Chondrocyte (in vitro differentiated cells): Measurements from ENCODE around the gene PCID2. TPM values are rescaled to one million over a fixed set of nuclear protein-coding genes. Genes with fewer than 3 reads are reported as not detected.

ENCODE experiments used
- DNase-seq: peaks from one replicate; pipeline ENCODE4 v3.0.0; 2021; ENCODE audit warnings: mixed read lengths, low spot score
- H3K27ac Mint-ChIP-seq: one replicate; pipeline ENCODE4 v1.8.0; 2021; ENCODE audit warnings: mild to moderate bottlenecking, moderate library complexity, mixed read lengths; ENCODE audit not compliant: unreplicated experiment
- H3K27me3 Mint-ChIP-seq: 2 replicates; pipeline ENCODE4 v1.8.0; 2021; ENCODE audit warnings: low read depth, mixed read lengths
- H3K36me3 Mint-ChIP-seq: 2 replicates; pipeline ENCODE4 v1.8.0; 2021; ENCODE audit warnings: low read depth, mixed read lengths
- H3K4me1 Mint-ChIP-seq: 2 replicates; pipeline ENCODE4 v1.8.0; 2021; ENCODE audit warnings: low read depth, mild to moderate bottlenecking, mixed read lengths
- H3K4me3 Mint-ChIP-seq: one replicate; pipeline ENCODE4 v1.8.0; 2021; ENCODE audit warnings: mild to moderate bottlenecking, moderate library complexity, mixed read lengths; ENCODE audit not compliant: unreplicated experiment
- H3K9me3 Mint-ChIP-seq: 2 replicates; pipeline ENCODE4 v1.8.0; 2021; ENCODE audit warnings: low read depth, mixed read lengths
- CTCF ChIP-seq: fragments of 200-600 bp; sonication (generic); IDR thresholded peaks from 2 replicates; pipeline ENCODE4 v1.5.0; 2021; ENCODE audit warnings: antibody characterized with exemption, mild to moderate bottlenecking, moderate library complexity
- total RNA-seq: library from RNA; stranded (reverse); gene quantifications from 3 replicates; pipeline ENCODE4 v1.2.1, GENCODE V29; 2021

The PCID2 gene
- total RNA-seq, 1 donor from 2014 or later = 32.9 TPM

- Mint-ChIP-seq H3K4me1 (peaks cover 41% of the 10 kb centered on the region), H3K36me3 (peaks cover 24% of the 10 kb centered on the region), H3K9me3 (no peaks in the 10 kb centered on the region), H3K27ac (peak overlapping the region; percentile 79), H3K4me3 (no peak overlapping the region), H3K27me3 (no peaks in the 10 kb centered on the region)
- no peak for TF ChIP-seq CTCF
- no peak for DNase-seq
Observed at GRCh38 chr13:113179374-113180230, 28.9 kb downstream of the PCID2 start.

GRCh38 chr13:113178896-113179167 is 29.6 kb downstream of the PCID2 start:
- H3K4me3 Mint-ChIP-seq = no peak overlapping the region
- TF ChIP-seq CTCF = no peak
- H3K27ac Mint-ChIP-seq = peak overlapping the region; percentile 79
- no peaks in the 10 kb centered on the region for H3K9me3 Mint-ChIP-seq
- H3K27me3 Mint-ChIP-seq = no peaks in the 10 kb centered on the region
- no peak for DNase-seq
- H3K4me1 Mint-ChIP-seq = peaks cover 41% of the 10 kb centered on the region
- H3K36me3 Mint-ChIP-seq = peaks cover 24% of the 10 kb centered on the region

- Mint-ChIP-seq H3K27ac (peak overlapping the region; percentile 79), H3K36me3 (peaks cover 22% of the 10 kb centered on the region)
- no peak for DNase-seq
Observed at GRCh38 chr13:113178070-113178895, 30.2 kb downstream of the PCID2 start.

GRCh38 chr13:113176822-113177221 is 31.6 kb downstream of the PCID2 start:
- DNase-seq = no peak
- Mint-ChIP-seq H3K9me3 (no peaks in the 10 kb centered on the region), H3K36me3 (peaks cover 17% of the 10 kb centered on the region), H3K4me1 (peaks cover 33% of the 10 kb centered on the region), H3K4me3 (no peak overlapping the region), H3K27ac (no peak overlapping the region), H3K27me3 (no peaks in the 10 kb centered on the region)
- TF ChIP-seq CTCF = no peak

More at GRCh38 chr13:113178070-113178895, 30.2 kb downstream of the PCID2 start:
- H3K9me3 Mint-ChIP-seq = no peaks in the 10 kb centered on the region
- peak overlapping the region; percentile 17 for H3K4me3 Mint-ChIP-seq
- H3K4me1 Mint-ChIP-seq = peaks cover 37% of the 10 kb centered on the region
- no peak for TF ChIP-seq CTCF
- no peaks in the 10 kb centered on the region for H3K27me3 Mint-ChIP-seq

- Mint-ChIP-seq H3K4me3 (no peak overlapping the region), H3K27ac (no peak overlapping the region), H3K27me3 (no peaks in the 10 kb centered on the region), H3K36me3 (peaks cover 22% of the 10 kb centered on the region), H3K9me3 (no peaks in the 10 kb centered on the region), H3K4me1 (peaks cover 32% of the 10 kb centered on the region)
- DNase-seq = no peak
- no peak for TF ChIP-seq CTCF
Observed at GRCh38 chr13:113176280-113176679, 32.2 kb downstream of the PCID2 start.
